ENCODE results near the gene MEF2D.

Gene MEF2D

DNA sequence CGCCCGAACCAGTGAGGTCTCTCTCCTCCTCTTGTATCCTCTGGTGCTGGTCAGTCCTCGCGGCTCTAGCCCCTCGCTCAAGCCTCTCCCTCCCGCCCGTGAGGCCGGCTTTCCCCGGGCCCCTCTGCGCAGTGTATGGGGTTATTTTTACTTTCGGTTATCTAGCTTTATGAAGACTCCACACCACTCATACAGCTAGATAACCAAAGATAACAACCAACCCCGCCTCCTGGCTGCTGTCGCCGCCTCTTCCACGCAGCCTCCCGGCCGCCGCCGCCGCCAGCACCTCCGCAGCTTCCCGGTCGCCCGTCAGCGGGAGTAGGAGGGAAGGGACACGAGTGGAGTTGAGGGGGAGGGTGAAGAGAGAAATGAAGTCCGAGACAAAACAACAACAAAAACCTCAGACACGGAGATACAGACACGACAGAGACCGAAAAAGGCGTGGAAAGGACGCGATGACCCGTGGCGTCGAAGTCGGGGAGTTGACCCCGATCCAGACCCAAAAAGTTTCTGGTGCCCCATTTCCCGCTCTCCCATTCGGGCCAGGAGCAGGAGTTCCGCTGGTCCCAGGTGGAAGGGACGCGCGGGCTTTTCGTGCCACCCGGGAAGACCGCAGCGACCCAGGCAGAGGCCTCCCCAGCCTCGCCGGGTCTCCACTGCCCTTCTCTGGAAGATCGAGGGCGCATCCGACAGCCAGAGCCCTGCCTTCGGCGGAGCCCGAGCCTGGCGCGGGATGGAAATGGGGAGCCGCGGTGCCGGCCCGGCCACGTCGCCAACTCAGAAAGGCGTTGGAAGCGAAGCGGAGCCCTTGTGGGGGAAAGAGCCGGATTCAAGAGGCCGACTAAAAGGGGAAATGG, 80.1 kb downstream of the MEF2D start:
- TF ChIP-seq, protein P1, sequence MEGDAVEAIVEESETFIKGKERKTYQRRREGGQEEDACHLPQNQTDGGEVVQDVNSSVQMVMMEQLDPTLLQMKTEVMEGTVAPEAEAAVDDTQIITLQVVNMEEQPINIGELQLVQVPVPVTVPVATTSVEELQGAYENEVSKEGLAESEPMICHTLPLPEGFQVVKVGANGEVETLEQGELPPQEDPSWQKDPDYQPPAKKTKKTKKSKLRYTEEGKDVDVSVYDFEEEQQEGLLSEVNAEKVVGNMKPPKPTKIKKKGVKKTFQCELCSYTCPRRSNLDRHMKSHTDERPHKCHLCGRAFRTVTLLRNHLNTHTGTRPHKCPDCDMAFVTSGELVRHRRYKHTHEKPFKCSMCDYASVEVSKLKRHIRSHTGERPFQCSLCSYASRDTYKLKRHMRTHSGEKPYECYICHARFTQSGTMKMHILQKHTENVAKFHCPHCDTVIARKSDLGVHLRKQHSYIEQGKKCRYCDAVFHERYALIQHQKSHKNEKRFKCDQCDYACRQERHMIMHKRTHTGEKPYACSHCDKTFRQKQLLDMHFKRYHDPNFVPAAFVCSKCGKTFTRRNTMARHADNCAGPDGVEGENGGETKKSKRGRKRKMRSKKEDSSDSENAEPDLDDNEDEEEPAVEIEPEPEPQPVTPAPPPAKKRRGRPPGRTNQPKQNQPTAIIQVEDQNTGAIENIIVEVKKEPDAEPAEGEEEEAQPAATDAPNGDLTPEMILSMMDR (IDR thresholded peaks at IDR 0.05; ENCODE audit: low read depth, low read length) = no peak
- TF ChIP-seq EZH2phosphoT487 (IDR thresholded peaks at IDR 0.05; ENCODE audit: low read depth) = no peak
- Histone ChIP-seq H3K4me3 (ENCODE audit: low read length) (peak overlapping the region; percentile 94), H2AFZ (ENCODE audit: low read depth, low read length) (no peak overlapping the region; the same call in 1 of the 2 replicates)

DNA sequence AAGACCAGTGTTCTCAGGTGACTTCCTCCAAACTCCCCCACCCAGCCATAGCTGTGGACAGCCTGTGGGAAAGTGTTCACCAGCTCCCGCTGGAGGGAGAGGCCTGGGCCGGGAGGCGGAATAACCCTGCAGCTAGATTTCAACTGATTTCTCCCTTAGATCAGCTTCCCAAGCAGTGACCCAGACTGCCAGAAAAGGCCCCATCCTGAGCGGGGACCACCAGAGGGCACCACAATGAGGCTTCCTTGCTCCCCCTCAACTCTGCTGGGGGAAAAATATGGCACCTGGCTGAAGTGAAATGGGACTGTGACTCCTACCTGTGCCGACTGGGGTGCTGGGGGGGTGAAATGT, 80.7 kb downstream of the MEF2D start:
- Histone ChIP-seq H3K4me1 (ENCODE audit: low read length) (peaks cover 15% of the 10 kb centered on the region), H4K20me1 (ENCODE audit: insufficient read depth, low read length) (peaks cover 37% of the 10 kb centered on the region), H3K9me3 (ENCODE audit: insufficient read depth, low read length) (no peaks in the 10 kb centered on the region), H3K27ac (ENCODE audit: low read length) (peak overlapping the region; percentile 73), H3K4me2 (ENCODE audit: low read length) (peak overlapping the region; percentile 76), H3K27me3 (ENCODE audit: low read depth, low read length) (peaks cover 30% of the 10 kb centered on the region), H3K36me3 (replicated peaks; ENCODE audit: low read depth, low read length) (peaks cover 2% of the 10 kb centered on the region), H3K79me2 (ENCODE audit: low read length) (peaks cover 51% of the 10 kb centered on the region), H3K4me3 (ENCODE audit: low read length) (peak overlapping the region; percentile 94), H2AFZ (ENCODE audit: low read depth, low read length) (no peak overlapping the region), H3K9ac (ENCODE audit: low read length) (peak overlapping the region; percentile 91)
- TF ChIP-seq, protein P1 (IDR thresholded peaks at IDR 0.05; ENCODE audit: low read depth, low read length) = peak; percentile 54
- no peak for TF ChIP-seq EZH2phosphoT487 (IDR thresholded peaks at IDR 0.05; ENCODE audit: low read depth)

More for the DNA sequence above, 80.1 kb downstream of the MEF2D start:
- Histone ChIP-seq H3K27ac (ENCODE audit: low read length) (peak overlapping the region; percentile 73), H3K79me2 (ENCODE audit: low read length) (peaks cover 51% of the 10 kb centered on the region), H3K27me3 (ENCODE audit: low read depth, low read length) (peaks cover 36% of the 10 kb centered on the region), H3K4me2 (ENCODE audit: low read length) (peak overlapping the region; percentile 76), H3K9ac (ENCODE audit: low read length) (peak overlapping the region; percentile 91), H3K9me3 (ENCODE audit: insufficient read depth, low read length) (no peaks in the 10 kb centered on the region), H3K4me1 (ENCODE audit: low read length) (peaks cover 15% of the 10 kb centered on the region), H4K20me1 (ENCODE audit: insufficient read depth, low read length) (peaks cover 30% of the 10 kb centered on the region), H3K36me3 (replicated peaks; ENCODE audit: low read depth, low read length) (no peaks in the 10 kb centered on the region)

DNA sequence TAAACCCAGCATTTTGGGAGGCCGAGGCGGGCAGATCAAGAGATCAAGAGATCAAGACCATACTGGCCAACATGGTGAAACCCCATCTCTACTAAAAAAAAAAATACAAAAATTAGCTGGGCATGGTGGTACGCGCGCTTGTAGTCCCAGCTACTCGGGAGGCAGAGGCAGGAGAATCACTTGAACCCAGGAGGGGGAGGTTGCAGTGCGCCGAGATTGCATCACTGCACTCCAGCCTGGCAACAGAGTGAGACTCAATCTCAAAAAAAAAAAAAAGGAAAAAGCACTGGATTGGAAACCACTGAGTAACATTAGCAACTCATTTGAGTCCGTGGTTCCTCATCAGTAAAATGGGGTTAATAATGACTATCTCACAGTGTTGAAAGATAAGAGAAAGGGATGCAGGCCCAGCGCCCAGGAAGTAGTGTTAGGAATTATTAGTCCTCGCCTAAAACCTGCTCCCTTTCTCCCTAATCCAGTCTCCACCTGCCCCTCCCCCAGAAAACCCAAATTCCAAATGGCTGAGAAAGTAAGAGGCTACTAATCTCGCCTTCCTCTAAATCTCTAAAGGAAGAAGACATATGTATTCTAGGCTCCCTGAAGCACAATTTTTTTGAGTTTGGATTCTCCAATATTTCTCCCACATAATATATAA, 82.0 kb downstream of the MEF2D start:
- peaks cover 15% of the 10 kb centered on the region for H3K4me1 ChIP-seq (ENCODE audit: low read length)
- TF ChIP-seq, protein P1 (IDR thresholded peaks at IDR 0.05; ENCODE audit: low read depth, low read length) = no peak
- no peak for TF ChIP-seq EZH2phosphoT487 (IDR thresholded peaks at IDR 0.05; ENCODE audit: low read depth)
- no peak overlapping the region for H3K9ac ChIP-seq (ENCODE audit: low read length)
- peaks cover 51% of the 10 kb centered on the region for H3K79me2 ChIP-seq (ENCODE audit: low read length)
- no peak overlapping the region for H3K27ac ChIP-seq (ENCODE audit: low read length)
- peaks cover 7% of the 10 kb centered on the region for H3K36me3 ChIP-seq (replicated peaks; ENCODE audit: low read depth, low read length)
- no peaks in the 10 kb centered on the region for H3K9me3 ChIP-seq (ENCODE audit: insufficient read depth, low read length)
- H3K4me2 ChIP-seq (ENCODE audit: low read length) = peak overlapping the region; percentile 76; the same call in 1 of the 2 replicates
- H3K27me3 ChIP-seq (ENCODE audit: low read depth, low read length) = peaks cover 17% of the 10 kb centered on the region
- H3K4me3 ChIP-seq (ENCODE audit: low read length) = no peak overlapping the region
- peaks cover 45% of the 10 kb centered on the region for H4K20me1 ChIP-seq (ENCODE audit: insufficient read depth, low read length)
- no peak overlapping the region for H2AFZ ChIP-seq (ENCODE audit: low read depth, low read length)

DNA sequence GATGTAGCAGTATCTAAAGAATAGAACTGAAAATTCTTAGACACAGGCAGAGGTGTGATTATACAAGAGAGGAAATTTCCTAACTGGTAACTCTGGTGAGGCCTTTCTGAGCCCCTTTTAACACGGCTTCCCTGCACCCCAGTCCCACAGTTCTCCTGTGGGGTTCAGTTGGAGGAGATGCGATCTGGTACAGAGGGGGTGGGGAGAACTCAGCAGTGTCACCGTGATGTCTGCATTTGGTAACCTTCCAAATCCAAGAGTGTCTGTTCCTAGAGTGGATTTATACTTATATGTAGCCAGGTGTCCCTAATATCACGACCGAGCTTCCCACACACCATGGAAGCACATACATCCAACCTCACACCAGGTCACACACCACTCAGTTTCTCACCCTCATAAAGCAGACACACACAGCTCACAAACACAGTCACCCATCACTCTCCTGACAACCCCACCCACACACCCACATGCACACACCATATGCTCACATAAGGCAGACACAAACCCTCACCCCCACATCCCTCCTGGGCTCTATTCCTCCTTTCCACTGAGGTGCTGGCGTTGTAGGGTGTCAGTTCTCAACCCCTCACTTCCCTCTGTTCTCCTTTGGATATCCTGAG, 83.1 kb downstream of the MEF2D start:
- TF ChIP-seq, protein P1 (IDR thresholded peaks at IDR 0.05; ENCODE audit: low read depth, low read length) = no peak
- TF ChIP-seq EZH2phosphoT487 (IDR thresholded peaks at IDR 0.05; ENCODE audit: low read depth) = no peak
- Histone ChIP-seq H3K4me3 (ENCODE audit: low read length) (no peak overlapping the region), H3K79me2 (ENCODE audit: low read length) (peaks cover 51% of the 10 kb centered on the region), H4K20me1 (ENCODE audit: insufficient read depth, low read length) (peaks cover 45% of the 10 kb centered on the region), H3K27me3 (ENCODE audit: low read depth, low read length) (peaks cover 7% of the 10 kb centered on the region), H3K9ac (ENCODE audit: low read length) (no peak overlapping the region), H3K4me2 (ENCODE audit: low read length) (no peak overlapping the region), H3K4me1 (ENCODE audit: low read length) (peaks cover 15% of the 10 kb centered on the region), H3K9me3 (ENCODE audit: insufficient read depth, low read length) (no peaks in the 10 kb centered on the region), H3K36me3 (replicated peaks; ENCODE audit: low read depth, low read length) (peaks cover 16% of the 10 kb centered on the region), H3K27ac (ENCODE audit: low read length) (no peak overlapping the region), H2AFZ (ENCODE audit: low read depth, low read length) (no peak overlapping the region)

All from OCI-LY3 (cell line).